Upper lobe of left lung (tissue), 4 donors: ENCODE data around the gene TBC1D16.

Source experiments
- CTCF ChIP-seq, 6 experiments: fragments of 450-650 bp in 4 of 6; fragments of 200-600 bp in 2 of 6; sonication (generic) in 2 of 6; IDR thresholded peaks; one replicate each; pipeline ENCODE4 v1.5.1; 2016 to 2019; ENCODE audit warnings: antibody characterized with exemption in 6 of 6
- EP300 ChIP-seq, 4 donors: sonication (generic); formaldehyde crosslinking; IDR thresholded peaks; one replicate each; pipeline ENCODE4 v1.5.1; 2017; ENCODE audit warnings: antibody characterized with exemption in 4 of 4, control low read depth in 2 of 4

- TF ChIP-seq CTCF (IDR thresholded peaks at IDR 0.05) (no peak), EP300 (IDR thresholded peaks at IDR 0.05) (no peak)
Measured at GRCh38 chr17:80025140-80025539, 10.5 kb downstream of the TBC1D16 start.
